Measurements from ENCODE around the gene MALAT1.

DNA sequence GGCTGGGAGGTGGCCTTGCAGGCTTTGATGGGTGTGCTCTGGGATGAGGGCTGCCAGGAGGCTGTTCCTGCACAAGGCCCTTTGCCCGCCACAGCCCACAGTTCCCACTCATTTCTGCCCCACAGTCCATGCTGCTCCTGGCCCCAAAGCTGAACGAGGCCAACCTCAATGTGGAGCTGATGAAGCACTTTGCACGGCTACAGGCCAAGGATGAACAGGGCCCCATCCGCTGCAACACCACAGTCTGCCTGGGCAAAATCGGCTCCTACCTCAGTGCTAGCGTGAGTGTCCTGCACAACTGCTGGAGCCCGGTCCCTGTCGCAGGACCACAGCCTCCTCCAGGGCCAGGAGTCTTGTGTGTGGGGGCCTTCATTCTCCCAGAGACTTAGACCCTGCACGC lies 36.3 kb downstream of the MALAT1 start:
- no peak for TF ChIP-seq EP300 (IDR thresholded peaks at IDR 0.05; ENCODE audit: borderline replicate concordance in 1 of 2, low read depth in 2 of 2, low read length in 2 of 2)
- TF ChIP-seq EZH2 (IDR thresholded peaks at IDR 0.05; ENCODE audit: low read depth, low read length, severe bottlenecking) = no peak
- no peak for TF ChIP-seq POLR2A (IDR thresholded peaks at IDR 0.05; ENCODE audit: control extremely low read depth in 1 of 2, low read depth in 2 of 2, low read length in 2 of 2)
- TF ChIP-seq CBX5 (IDR thresholded peaks at IDR 0.05; ENCODE audit: low read depth, low read length) = no peak
- TF ChIP-seq, protein P1, sequence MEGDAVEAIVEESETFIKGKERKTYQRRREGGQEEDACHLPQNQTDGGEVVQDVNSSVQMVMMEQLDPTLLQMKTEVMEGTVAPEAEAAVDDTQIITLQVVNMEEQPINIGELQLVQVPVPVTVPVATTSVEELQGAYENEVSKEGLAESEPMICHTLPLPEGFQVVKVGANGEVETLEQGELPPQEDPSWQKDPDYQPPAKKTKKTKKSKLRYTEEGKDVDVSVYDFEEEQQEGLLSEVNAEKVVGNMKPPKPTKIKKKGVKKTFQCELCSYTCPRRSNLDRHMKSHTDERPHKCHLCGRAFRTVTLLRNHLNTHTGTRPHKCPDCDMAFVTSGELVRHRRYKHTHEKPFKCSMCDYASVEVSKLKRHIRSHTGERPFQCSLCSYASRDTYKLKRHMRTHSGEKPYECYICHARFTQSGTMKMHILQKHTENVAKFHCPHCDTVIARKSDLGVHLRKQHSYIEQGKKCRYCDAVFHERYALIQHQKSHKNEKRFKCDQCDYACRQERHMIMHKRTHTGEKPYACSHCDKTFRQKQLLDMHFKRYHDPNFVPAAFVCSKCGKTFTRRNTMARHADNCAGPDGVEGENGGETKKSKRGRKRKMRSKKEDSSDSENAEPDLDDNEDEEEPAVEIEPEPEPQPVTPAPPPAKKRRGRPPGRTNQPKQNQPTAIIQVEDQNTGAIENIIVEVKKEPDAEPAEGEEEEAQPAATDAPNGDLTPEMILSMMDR (IDR thresholded peaks at IDR 0.05; ENCODE audit: control extremely low read depth in 1 of 3, insufficient read depth in 1 of 3, low read depth in 1 of 3, low read length in 3 of 3) = no peak
- no peak for TF ChIP-seq TEAD4 (IDR thresholded peaks at IDR 0.05; ENCODE audit: low read depth, low read length)
- no peak for TF ChIP-seq POLR2AphosphoS5 (IDR thresholded peaks at IDR 0.05; ENCODE audit: low read depth, low read length)
- no peak for TF ChIP-seq CREB1 (IDR thresholded peaks at IDR 0.05)
- no peak for TF ChIP-seq SP1 (IDR thresholded peaks at IDR 0.05; ENCODE audit: low read depth, low read length)
- TF ChIP-seq, protein P2, sequence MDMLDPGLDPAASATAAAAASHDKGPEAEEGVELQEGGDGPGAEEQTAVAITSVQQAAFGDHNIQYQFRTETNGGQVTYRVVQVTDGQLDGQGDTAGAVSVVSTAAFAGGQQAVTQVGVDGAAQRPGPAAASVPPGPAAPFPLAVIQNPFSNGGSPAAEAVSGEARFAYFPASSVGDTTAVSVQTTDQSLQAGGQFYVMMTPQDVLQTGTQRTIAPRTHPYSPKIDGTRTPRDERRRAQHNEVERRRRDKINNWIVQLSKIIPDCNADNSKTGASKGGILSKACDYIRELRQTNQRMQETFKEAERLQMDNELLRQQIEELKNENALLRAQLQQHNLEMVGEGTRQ (IDR thresholded peaks at IDR 0.05; ENCODE audit: low read length) = no peak
- TF ChIP-seq CEBPB (IDR thresholded peaks at IDR 0.05; ENCODE audit: low read depth, low read length) = no peak
